WTC11 (cell line): Measurements from ENCODE around the gene FBLN7. TPM values are rescaled to one million over a fixed set of nuclear protein-coding genes. Genes with fewer than 3 reads are reported as not detected.
A peak's percentile ranks its signal among the peaks of the same experiment; 100 is the strongest.

Experiments
- ATAC-seq: fragments of 200-7000 bp; cut with Tn5 transposase; 2 replicates; pipeline ENCODE4 v1.10.0; 2021; ENCODE audit warnings: mild to moderate bottlenecking, moderate library complexity
- CTCF ChIA-PET: fragments of 300-600 bp; sonication (Branson Sonifier 250); formaldehyde crosslinking; loops from one replicate; lab custom pipeline; 2021; ENCODE audit warnings: antibody characterized with exemption; lab: Charles Lee
- POLR2A ChIA-PET: fragments of 350-600 bp; sonication (Branson Sonifier 250); formaldehyde crosslinking; loops from one replicate; lab custom pipeline; 2021; ENCODE audit warnings: antibody characterized with exemption; lab: Charles Lee
- DNase-seq: peaks from one replicate; pipeline ENCODE4 v3.0.0; 2021; ENCODE audit warnings: low spot score
- H3K27ac Mint-ChIP-seq: 2 replicates; pipeline ENCODE4 v1.8.0; 2021; ENCODE audit warnings: mixed read lengths
- H3K27me3 Mint-ChIP-seq: 2 replicates; pipeline ENCODE4 v1.8.0; 2021; ENCODE audit warnings: low read depth, mild to moderate bottlenecking, moderate library complexity, mixed read lengths
- H3K36me3 Mint-ChIP-seq: 2 replicates; pipeline ENCODE4 v1.8.0; 2021; ENCODE audit warnings: mixed read lengths
- H3K4me1 Mint-ChIP-seq: 2 replicates; pipeline ENCODE4 v1.8.0; 2022; ENCODE audit warnings: mixed read lengths
- H3K4me3 Mint-ChIP-seq: 2 replicates; pipeline ENCODE4 v1.8.0; 2021; ENCODE audit warnings: mild to moderate bottlenecking, moderate library complexity, mixed read lengths
- H3K9me3 Mint-ChIP-seq: 2 replicates; pipeline ENCODE4 v1.8.0; 2021; ENCODE audit warnings: mixed read lengths
- CBFB ChIP-seq: sonication (generic); formaldehyde crosslinking; IDR thresholded peaks from 2 replicates; pipeline ENCODE4 v1.8.1; 2022; ENCODE audit warnings: mild to moderate bottlenecking, low read depth, missing genetic modification reagents
- CREB1 ChIP-seq: sonication (generic); formaldehyde crosslinking; IDR thresholded peaks from 2 replicates; pipeline ENCODE4 v1.8.0; 2023; ENCODE audit warnings: mild to moderate bottlenecking, missing genetic modification reagents
- ELF4 ChIP-seq: sonication (generic); formaldehyde crosslinking; IDR thresholded peaks from 2 replicates; pipeline ENCODE4 v1.8.1; 2022; ENCODE audit warnings: low read depth, mild to moderate bottlenecking, moderate library complexity, missing genetic modification reagents
- EMX1 ChIP-seq: fragments of 250-450 bp; sonication (Bioruptor Pico); IDR thresholded peaks from 2 replicates; pipeline ENCODE4 v1.8.0; 2021; ENCODE audit warnings: mild to moderate bottlenecking
- ESRRA ChIP-seq: sonication (generic); formaldehyde crosslinking; IDR thresholded peaks from 2 replicates; pipeline ENCODE4 v1.8.1; 2022; ENCODE audit warnings: mild to moderate bottlenecking, missing genetic modification reagents, borderline replicate concordance
- FOXJ3 ChIP-seq: sonication (generic); formaldehyde crosslinking; IDR thresholded peaks from 2 replicates; pipeline ENCODE4 v1.9.0; 2021; ENCODE audit warnings: missing genetic modification reagents, mild to moderate bottlenecking, borderline replicate concordance
- GRHL2 ChIP-seq: fragments of 250-450 bp; sonication (Bioruptor Pico); IDR thresholded peaks from 2 replicates; pipeline ENCODE4 v1.8.0; 2022; ENCODE audit warnings: mild to moderate bottlenecking, moderate library complexity; ENCODE audit not compliant: insufficient replicate concordance, severe bottlenecking
- HMGA2 ChIP-seq: fragments of 250-450 bp; sonication (Bioruptor Pico); IDR thresholded peaks from 2 replicates; pipeline ENCODE4 v1.4.0; 2021; ENCODE audit warnings: mild to moderate bottlenecking, moderate library complexity
- JAZF1 ChIP-seq: fragments of 250-450 bp; sonication (Bioruptor Pico); IDR thresholded peaks from 2 replicates; pipeline ENCODE4 v1.9.0; 2021; ENCODE audit warnings: moderate library complexity, mild to moderate bottlenecking, inconsistent platforms
- NFYB ChIP-seq: sonication (generic); formaldehyde crosslinking; conservative IDR thresholded peaks from 2 replicates; pipeline ENCODE4 v1.8.0; 2022; ENCODE audit warnings: low read depth, missing genetic modification reagents
- RORB ChIP-seq: fragments of 250-450 bp; sonication (Bioruptor Pico); IDR thresholded peaks from 2 replicates; pipeline ENCODE4 v1.9.0; 2021; ENCODE audit warnings: mild to moderate bottlenecking
- SMAD3 ChIP-seq: sonication (generic); formaldehyde crosslinking; IDR thresholded peaks from 2 replicates; pipeline ENCODE4 v1.8.0; 2022; ENCODE audit warnings: missing genetic modification reagents, mild to moderate bottlenecking, borderline replicate concordance
- SP1 ChIP-seq: sonication (generic); formaldehyde crosslinking; conservative IDR thresholded peaks from 2 replicates; pipeline ENCODE4 v1.8.1; 2022; ENCODE audit warnings: missing genetic modification reagents
- TEAD4 ChIP-seq: sonication (generic); formaldehyde crosslinking; IDR thresholded peaks from 2 replicates; pipeline ENCODE4 v1.8.0; 2022; ENCODE audit warnings: mild to moderate bottlenecking, missing genetic modification reagents
- TP53 ChIP-seq: sonication (generic); formaldehyde crosslinking; IDR thresholded peaks from 2 replicates; pipeline ENCODE4 v1.8.1; 2023; ENCODE audit warnings: mild to moderate bottlenecking, missing genetic modification reagents
- ZNF121 ChIP-seq: sonication (generic); formaldehyde crosslinking; IDR thresholded peaks from 2 replicates; pipeline ENCODE4 v1.8.0; 2023; ENCODE audit warnings: missing genetic modification reagents
- ZNF219 ChIP-seq: sonication (generic); formaldehyde crosslinking; IDR thresholded peaks from 2 replicates; pipeline ENCODE4 v1.8.0; 2023; ENCODE audit warnings: missing genetic modification reagents, mild to moderate bottlenecking, borderline replicate concordance
- ZNF263 ChIP-seq: sonication (generic); formaldehyde crosslinking; IDR thresholded peaks from 2 replicates; pipeline ENCODE4 v1.8.1; 2022; ENCODE audit warnings: low read depth, mild to moderate bottlenecking, moderate library complexity, missing genetic modification reagents
- ZNF317 ChIP-seq: sonication (generic); formaldehyde crosslinking; IDR thresholded peaks from 2 replicates; pipeline ENCODE4 v1.8.1; 2023; ENCODE audit warnings: low read depth, mild to moderate bottlenecking, moderate library complexity, missing genetic modification reagents, borderline replicate concordance
- ZNF416 ChIP-seq: fragments of 250-450 bp; sonication (Bioruptor Pico); IDR thresholded peaks from 2 replicates; pipeline ENCODE4 v1.9.0; 2021; ENCODE audit warnings: mild to moderate bottlenecking, inconsistent platforms
- total RNA-seq: library from RNA; stranded (reverse); gene quantifications from 3 replicates; pipeline ENCODE4 v1.2.3, GENCODE V29; 2021
- TF ChIP-seq, protein P1 (sequence below): sonication (generic); formaldehyde crosslinking; IDR thresholded peaks from 2 replicates; pipeline ENCODE4 v1.8.1; 2022; ENCODE audit warnings: low read depth, mild to moderate bottlenecking, moderate library complexity, missing genetic modification reagents, borderline replicate concordance
- TF ChIP-seq, protein P2 (sequence below): sonication (generic); formaldehyde crosslinking; IDR thresholded peaks from 2 replicates; pipeline ENCODE4 v1.8.0; 2022; ENCODE audit warnings: mild to moderate bottlenecking, missing genetic modification reagents
- TF ChIP-seq, protein P3 (sequence below): sonication (generic); formaldehyde crosslinking; IDR thresholded peaks from 2 replicates; pipeline ENCODE4 v1.8.1; 2022; ENCODE audit warnings: low read depth, missing genetic modification reagents, borderline replicate concordance
- TF ChIP-seq, protein P4 (sequence below): sonication (generic); formaldehyde crosslinking; IDR thresholded peaks from 2 replicates; pipeline ENCODE4 v1.8.0; 2022; ENCODE audit warnings: mild to moderate bottlenecking, missing genetic modification reagents
- TF ChIP-seq, protein P5 (sequence below): fragments of 250-450 bp; sonication (Bioruptor Pico); IDR thresholded peaks from 2 replicates; pipeline ENCODE4 v1.9.0; 2021; ENCODE audit warnings: moderate library complexity, mild to moderate bottlenecking, inconsistent platforms, borderline replicate concordance
- TF ChIP-seq, protein P6 (sequence below): sonication (generic); formaldehyde crosslinking; IDR thresholded peaks from 2 replicates; pipeline ENCODE4 v1.8.1; 2023; ENCODE audit warnings: mild to moderate bottlenecking, missing genetic modification reagents, moderate library complexity
- TF ChIP-seq, protein P7 (sequence below): sonication (generic); formaldehyde crosslinking; conservative IDR thresholded peaks from 2 replicates; pipeline ENCODE4 v1.8.1; 2022; ENCODE audit warnings: mild to moderate bottlenecking, missing genetic modification reagents

Gene FBLN7
- total RNA-seq, 1 experiment from 2014 or later = 0.55 TPM

DNA sequence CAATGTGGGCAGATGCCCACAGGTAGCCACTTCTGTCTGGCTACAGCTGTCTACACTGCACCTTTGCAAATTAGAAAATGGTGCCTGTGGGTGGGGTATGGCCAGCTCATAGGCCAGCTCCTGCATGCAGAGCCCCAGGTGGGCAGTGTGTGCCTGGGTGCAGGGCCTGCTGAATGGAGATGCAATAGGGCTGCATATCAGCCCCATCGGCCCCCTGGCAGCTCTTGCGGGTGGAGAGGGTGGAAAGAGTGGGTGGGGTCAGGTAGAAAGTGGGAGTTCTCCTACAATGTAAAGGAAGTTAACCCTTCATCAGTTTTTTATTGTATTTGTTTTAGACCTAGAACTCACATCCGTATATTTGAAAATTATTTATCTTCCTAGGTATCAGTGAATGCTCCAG, 37.1 kb downstream of the FBLN7 start (continued):
- TF ChIP-seq FOXJ3 (CRISPR knock-in tag) = no peak
- TF ChIP-seq CREB1 (CRISPR knock-in tag) = no peak
- TF ChIP-seq ZNF416 (CRISPR knock-in tag) = no peak
- TF ChIP-seq, all 79 proteins: peak for 0

DNA sequence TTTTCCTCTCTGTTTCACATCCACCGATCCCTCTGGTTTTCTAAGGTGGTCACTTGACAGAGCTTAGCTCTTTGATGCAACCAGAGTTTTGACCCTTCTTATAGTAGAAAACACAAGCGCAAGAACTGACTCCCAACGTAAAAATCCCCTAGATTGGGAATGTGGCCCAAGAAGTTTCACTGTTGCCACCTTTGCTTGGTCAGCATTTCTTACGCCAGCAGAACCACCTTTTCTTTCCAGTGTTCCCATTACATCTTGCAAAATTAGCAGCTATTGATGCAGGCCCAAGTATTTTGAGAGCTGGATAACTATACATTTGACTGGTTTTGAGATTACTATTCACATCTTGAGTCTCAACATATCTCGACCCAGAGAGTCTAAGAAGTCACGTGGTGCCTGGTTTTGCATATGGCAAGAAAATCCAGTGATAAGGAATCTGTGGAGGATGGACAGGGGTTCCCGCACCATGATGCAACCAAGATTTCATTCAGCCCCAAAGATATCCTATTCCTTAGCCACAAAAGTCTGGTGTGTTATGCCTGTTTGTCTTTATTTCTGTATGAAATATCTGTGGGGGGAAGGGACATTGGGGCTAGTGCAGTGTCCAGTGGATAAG, 37.9 kb downstream of the FBLN7 start:
- H3K9me3 Mint-ChIP-seq = peaks cover 10% of the 10 kb centered on the region
- no peak for TF ChIP-seq CBFB (CRISPR knock-in tag)
- TF ChIP-seq NFYB (CRISPR knock-in tag) = no peak
- no peak for TF ChIP-seq ZNF317 (CRISPR knock-in tag)
- no peak for TF ChIP-seq HMGA2 (CRISPR knock-in tag)
- TF ChIP-seq, protein P1, sequence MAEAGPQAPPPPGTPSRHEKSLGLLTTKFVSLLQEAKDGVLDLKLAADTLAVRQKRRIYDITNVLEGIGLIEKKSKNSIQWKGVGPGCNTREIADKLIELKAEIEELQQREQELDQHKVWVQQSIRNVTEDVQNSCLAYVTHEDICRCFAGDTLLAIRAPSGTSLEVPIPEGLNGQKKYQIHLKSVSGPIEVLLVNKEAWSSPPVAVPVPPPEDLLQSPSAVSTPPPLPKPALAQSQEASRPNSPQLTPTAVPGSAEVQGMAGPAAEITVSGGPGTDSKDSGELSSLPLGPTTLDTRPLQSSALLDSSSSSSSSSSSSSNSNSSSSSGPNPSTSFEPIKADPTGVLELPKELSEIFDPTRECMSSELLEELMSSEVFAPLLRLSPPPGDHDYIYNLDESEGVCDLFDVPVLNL = no peak
- TF ChIP-seq, protein P2, sequence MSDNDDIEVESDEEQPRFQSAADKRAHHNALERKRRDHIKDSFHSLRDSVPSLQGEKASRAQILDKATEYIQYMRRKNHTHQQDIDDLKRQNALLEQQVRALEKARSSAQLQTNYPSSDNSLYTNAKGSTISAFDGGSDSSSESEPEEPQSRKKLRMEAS (CRISPR knock-in tag) = no peak
- TF ChIP-seq, protein P3, sequence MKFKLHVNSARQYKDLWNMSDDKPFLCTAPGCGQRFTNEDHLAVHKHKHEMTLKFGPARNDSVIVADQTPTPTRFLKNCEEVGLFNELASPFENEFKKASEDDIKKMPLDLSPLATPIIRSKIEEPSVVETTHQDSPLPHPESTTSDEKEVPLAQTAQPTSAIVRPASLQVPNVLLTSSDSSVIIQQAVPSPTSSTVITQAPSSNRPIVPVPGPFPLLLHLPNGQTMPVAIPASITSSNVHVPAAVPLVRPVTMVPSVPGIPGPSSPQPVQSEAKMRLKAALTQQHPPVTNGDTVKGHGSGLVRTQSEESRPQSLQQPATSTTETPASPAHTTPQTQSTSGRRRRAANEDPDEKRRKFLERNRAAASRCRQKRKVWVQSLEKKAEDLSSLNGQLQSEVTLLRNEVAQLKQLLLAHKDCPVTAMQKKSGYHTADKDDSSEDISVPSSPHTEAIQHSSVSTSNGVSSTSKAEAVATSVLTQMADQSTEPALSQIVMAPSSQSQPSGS (CRISPR knock-in tag) = no peak
- no peak for TF ChIP-seq RORB
- no peak for TF ChIP-seq GRHL2 (CRISPR knock-in tag)
- TF ChIP-seq, protein P4, sequence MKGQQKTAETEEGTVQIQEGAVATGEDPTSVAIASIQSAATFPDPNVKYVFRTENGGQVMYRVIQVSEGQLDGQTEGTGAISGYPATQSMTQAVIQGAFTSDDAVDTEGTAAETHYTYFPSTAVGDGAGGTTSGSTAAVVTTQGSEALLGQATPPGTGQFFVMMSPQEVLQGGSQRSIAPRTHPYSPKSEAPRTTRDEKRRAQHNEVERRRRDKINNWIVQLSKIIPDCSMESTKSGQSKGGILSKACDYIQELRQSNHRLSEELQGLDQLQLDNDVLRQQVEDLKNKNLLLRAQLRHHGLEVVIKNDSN (CRISPR knock-in tag) = no peak
- TF ChIP-seq TP53 (CRISPR knock-in tag) = no peak
- no peak for TF ChIP-seq ZNF263 (CRISPR knock-in tag)
- TF ChIP-seq, protein P5, sequence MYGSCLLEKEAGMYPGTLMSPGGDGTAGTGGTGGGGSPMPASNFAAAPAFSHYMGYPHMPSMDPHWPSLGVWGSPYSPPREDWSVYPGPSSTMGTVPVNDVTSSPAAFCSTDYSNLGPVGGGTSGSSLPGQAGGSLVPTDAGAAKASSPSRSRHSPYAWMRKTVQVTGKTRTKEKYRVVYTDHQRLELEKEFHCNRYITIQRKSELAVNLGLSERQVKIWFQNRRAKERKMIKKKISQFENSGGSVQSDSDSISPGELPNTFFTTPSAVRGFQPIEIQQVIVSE (CRISPR knock-in tag) = no peak
- no peak for TF ChIP-seq JAZF1
- TF ChIP-seq, all 79 proteins: peak for 0
- CTCF ChIA-PET = no interaction called here
- Mint-ChIP-seq H3K27me3 (peaks cover 21% of the 10 kb centered on the region), H3K27ac (no peak overlapping the region), H3K36me3 (no peaks in the 10 kb centered on the region), H3K4me3 (no peak overlapping the region), H3K4me1 (no peaks in the 10 kb centered on the region)
- DNase-seq (no peak), ATAC-seq (no peak)
- POLR2A ChIA-PET = no interaction called here

DNA sequence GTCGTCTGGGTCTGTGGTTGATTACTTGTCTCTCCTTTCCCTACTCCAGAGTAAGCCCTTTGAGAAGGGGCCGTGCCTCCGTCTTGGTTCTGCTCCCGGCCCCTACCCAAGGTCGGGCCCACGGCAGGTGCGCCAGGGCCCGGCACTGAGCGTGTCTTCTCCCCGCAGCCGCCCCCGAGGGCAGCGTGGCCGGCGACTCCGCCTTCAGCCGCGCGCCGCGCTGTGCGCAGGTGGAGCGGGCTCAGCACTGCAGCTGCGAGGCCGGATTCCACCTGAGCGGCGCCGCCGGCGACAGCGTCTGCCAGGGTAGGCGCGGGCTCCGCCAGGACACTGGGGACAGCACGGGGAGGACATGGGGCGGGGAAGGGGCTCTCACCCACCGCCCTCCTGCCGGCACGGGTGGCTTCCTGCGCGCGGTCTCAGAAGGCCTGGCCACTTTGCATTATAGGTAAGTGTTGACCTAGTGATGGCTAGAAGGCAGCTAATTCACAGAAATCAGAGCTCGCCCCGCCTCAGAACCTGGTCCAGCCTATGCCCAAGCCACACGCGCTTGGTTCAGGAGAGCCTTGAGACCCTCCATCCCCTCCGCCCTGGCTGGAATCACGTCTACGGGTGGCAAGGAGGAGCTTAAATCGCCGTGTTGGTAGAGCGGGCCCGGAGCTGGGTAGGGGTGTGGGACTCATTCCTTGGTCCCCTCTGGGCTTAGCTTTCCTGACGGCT, 43.5 kb downstream of the FBLN7 start:
- ATAC-seq (peak; percentile 93), DNase-seq (peak; percentile 73)
- Mint-ChIP-seq H3K36me3 (no peaks in the 10 kb centered on the region), H3K27ac (no peak overlapping the region), H3K27me3 (peaks cover 42% of the 10 kb centered on the region), H3K4me1 (peaks cover 7% of the 10 kb centered on the region), H3K4me3 (peak overlapping the region; percentile 54), H3K9me3 (peaks cover 10% of the 10 kb centered on the region)
- POLR2A ChIA-PET = interaction anchor here (0.5 kb wide), 1 partner anchor 131 kb away, joined by 3 read pairs; no protein-coding TSS in a partner anchor
- CTCF ChIA-PET = interaction anchor here (0.8 to 1.5 kb wide), 6 partner anchors 9 to 294 kb away, joined by 3 to 4 read pairs (median 3); partner anchors contain the start of gene FBLN7
- TF ChIP-seq ZNF317 (CRISPR knock-in tag) (peak; percentile 73; the same call in 1 of the 2 replicates), RORB (no peak), ZNF416 (CRISPR knock-in tag) (no peak), CREB1 (CRISPR knock-in tag) (peak; percentile 95), TEAD4 (CRISPR knock-in tag) (peak; percentile 69; the same call in 1 of the 2 replicates), ELF4 (CRISPR knock-in tag) (peak; percentile 88; the same call in 1 of the 2 replicates), ZNF219 (CRISPR knock-in tag) (peak; percentile 88; the same call in 1 of the 2 replicates), SP1 (peak; percentile 63), ESRRA (CRISPR knock-in tag) (peak; percentile 94), ZNF121 (CRISPR knock-in tag) (peak; percentile 78), EMX1 (CRISPR knock-in tag) (no peak), SMAD3 (CRISPR knock-in tag) (peak; percentile 79; the same call in 1 of the 2 replicates), TP53 (CRISPR knock-in tag) (peak; percentile 97)
- TF ChIP-seq, protein P6, sequence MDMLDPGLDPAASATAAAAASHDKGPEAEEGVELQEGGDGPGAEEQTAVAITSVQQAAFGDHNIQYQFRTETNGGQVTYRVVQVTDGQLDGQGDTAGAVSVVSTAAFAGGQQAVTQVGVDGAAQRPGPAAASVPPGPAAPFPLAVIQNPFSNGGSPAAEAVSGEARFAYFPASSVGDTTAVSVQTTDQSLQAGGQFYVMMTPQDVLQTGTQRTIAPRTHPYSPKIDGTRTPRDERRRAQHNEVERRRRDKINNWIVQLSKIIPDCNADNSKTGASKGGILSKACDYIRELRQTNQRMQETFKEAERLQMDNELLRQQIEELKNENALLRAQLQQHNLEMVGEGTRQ (CRISPR knock-in tag) = 0 out of 2 replicates have a peak, but pooled peaks have one; percentile 17
- TF ChIP-seq, protein P7, sequence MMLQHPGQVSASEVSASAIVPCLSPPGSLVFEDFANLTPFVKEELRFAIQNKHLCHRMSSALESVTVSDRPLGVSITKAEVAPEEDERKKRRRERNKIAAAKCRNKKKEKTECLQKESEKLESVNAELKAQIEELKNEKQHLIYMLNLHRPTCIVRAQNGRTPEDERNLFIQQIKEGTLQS = no peak; the same call in 1 of the 2 replicates
